HEK293T (cell line): ENCODE measurements around the gene CABYR.
A peak's percentile ranks its signal among the peaks of the same experiment; 100 is the strongest.

Source experiments
- CTCF ChIA-PET: fragments of 350-600 bp; formaldehyde crosslinking; extraction: SDS; loops from one replicate; lab custom pipeline; 2021; ENCODE audit warnings: antibody characterized with exemption, inconsistent platforms; lab: Yijun Ruan, JAX
- POLR2A ChIA-PET: fragments of 350-600 bp; formaldehyde crosslinking; extraction: SDS; loops from one replicate; lab custom pipeline; 2020; ENCODE audit warnings: antibody characterized with exemption, inconsistent platforms; lab: Yijun Ruan, JAX
- DNase-seq: peaks from one replicate; pipeline ENCODE4 v3.0.0; 2012; ENCODE audit warnings: mixed read lengths; ENCODE audit errors: extremely low spot score
- ARNT ChIP-seq: fragments of 450-650 bp; IDR thresholded peaks from 2 replicates; pipeline ENCODE4 v1.6.1; 2017; ENCODE audit warnings: mild to moderate bottlenecking
- BHLHE40 ChIP-seq: fragments of 450-650 bp; IDR thresholded peaks from 2 replicates; pipeline ENCODE4 v1.6.1; 2016; ENCODE audit warnings: mild to moderate bottlenecking, moderate library complexity, borderline replicate concordance
- CTBP1 ChIP-seq: fragments of 450-650 bp; IDR thresholded peaks from 2 replicates; pipeline ENCODE4 v1.6.1; 2016; ENCODE audit warnings: borderline replicate concordance
- ELF4 ChIP-seq: fragments of 450-650 bp; IDR thresholded peaks from 2 replicates; pipeline ENCODE4 v1.6.1; 2017; ENCODE audit warnings: antibody characterized with exemption
- FOXA1 ChIP-seq: fragments of 450-650 bp; IDR thresholded peaks from 2 replicates; pipeline ENCODE4 v1.6.1; 2016; ENCODE audit warnings: mild to moderate bottlenecking
- FOXK2 ChIP-seq: fragments of 450-650 bp; IDR thresholded peaks from 2 replicates; pipeline ENCODE4 v1.6.1; 2016; ENCODE audit warnings: mild to moderate bottlenecking
- FOXM1 ChIP-seq: fragments of 450-650 bp; IDR thresholded peaks from 2 replicates; pipeline ENCODE4 v1.6.1; 2017; ENCODE audit warnings: mild to moderate bottlenecking, borderline replicate concordance
- HDGF ChIP-seq: fragments of 450-650 bp; IDR thresholded peaks from 2 replicates; pipeline ENCODE4 v1.6.1; 2017; ENCODE audit warnings: antibody characterized with exemption, borderline replicate concordance
- L3MBTL2 ChIP-seq: fragments of 450-650 bp; conservative IDR thresholded peaks from 2 replicates; pipeline ENCODE4 v1.6.1; 2016; ENCODE audit warnings: mild to moderate bottlenecking
- LEF1 ChIP-seq: fragments of 450-650 bp; IDR thresholded peaks from 2 replicates; pipeline ENCODE4 v1.6.1; 2017; ENCODE audit warnings: mild to moderate bottlenecking, borderline replicate concordance
- NFRKB ChIP-seq: fragments of 450-650 bp; IDR thresholded peaks from 2 replicates; pipeline ENCODE4 v1.6.1; 2016; ENCODE audit warnings: mild to moderate bottlenecking, moderate library complexity
- PKNOX1 ChIP-seq: fragments of 450-650 bp; IDR thresholded peaks from 2 replicates; pipeline ENCODE4 v1.6.1; 2016
- SP1 ChIP-seq: fragments of 450-650 bp; IDR thresholded peaks from 2 replicates; pipeline ENCODE4 v1.6.1; 2017
- SUZ12 ChIP-seq: fragments of 450-650 bp; IDR thresholded peaks from 2 replicates; pipeline ENCODE4 v1.6.1; 2016; ENCODE audit warnings: mild to moderate bottlenecking
- TARDBP ChIP-seq: fragments of 450-650 bp; IDR thresholded peaks from 2 replicates; pipeline ENCODE4 v1.6.1; 2016
- ZNF384 ChIP-seq: fragments of 450-650 bp; IDR thresholded peaks from 2 replicates; pipeline ENCODE4 v1.6.1; 2016

Gene CABYR

GRCh38 chr18:24112874-24113615 is 25.8 kb upstream of the CABYR start:
- DNase-seq = no peak
- ChIA-PET POLR2A (no interaction called here), CTCF (interaction anchor here (0.6 to 1.5 kb wide), 2 partner anchors 194 to 195 kb away, joined by 3 to 4 read pairs; no protein-coding TSS in a partner anchor)
- TF ChIP-seq CTBP1 (no peak), ARNT (no peak), FOXK2 (no peak), NFRKB (no peak), L3MBTL2 (no peak), PKNOX1 (no peak), SUZ12 (no peak), SP1 (no peak), TARDBP (no peak), FOXM1 (no peak), FOXA1 (no peak), LEF1 (no peak), BHLHE40 (no peak), HDGF (no peak), ELF4 (no peak), ZNF384 (no peak)

GRCh38 chr18:24114924-24115549 is 23.8 kb upstream of the CABYR start:
- CTCF ChIA-PET = interaction anchor here (1.4 kb wide), 1 partner anchor 39 kb away, joined by 4 read pairs; no protein-coding TSS in a partner anchor
- no peak for DNase-seq
- TF ChIP-seq HDGF (no peak), FOXK2 (no peak), FOXA1 (no peak)
- POLR2A ChIA-PET = interaction anchor here (1.1 to 1.9 kb wide), 2 partner anchors 24 to 70 kb away, joined by 3 to 4 read pairs; partner anchors contain the start of gene CABYR

- POLR2A ChIA-PET = interaction anchor here (1.9 kb wide), 1 partner anchor 23 kb away, joined by 4 read pairs; the partner anchor contains the start of gene CABYR
- TF ChIP-seq CTBP1 (no peak), FOXM1 (no peak), BHLHE40 (no peak), FOXA1 (no peak), SUZ12 (no peak), ARNT (no peak), TARDBP (no peak), LEF1 (no peak), ZNF384 (no peak), HDGF (no peak), FOXK2 (no peak), L3MBTL2 (no peak), SP1 (no peak)
- DNase-seq = no peak
- CTCF ChIA-PET = interaction anchor here (1.4 kb wide), 1 partner anchor 39 kb away, joined by 4 read pairs; no protein-coding TSS in a partner anchor
These were observed 23.2 kb upstream of the CABYR start for GRCh38 chr18:24115628-24116027.

- peak; percentile 70 for DNase-seq
- ChIA-PET POLR2A (interaction anchor here (1.5 kb wide), 1 partner anchor 20 kb away, joined by 4 read pairs; the partner anchor contains the start of gene CABYR), CTCF (interaction anchor here (1.2 to 1.5 kb wide), 2 partner anchors 20 to 34 kb away, joined by 3 to 6 read pairs; partner anchors contain the start of gene CABYR)
- TF ChIP-seq TARDBP (no peak), FOXK2 (no peak), BHLHE40 (no peak), L3MBTL2 (0 out of 2 replicates have a peak, but pooled peaks have one; percentile 36), SP1 (no peak), CTBP1 (no peak), LEF1 (no peak), ELF4 (no peak), PKNOX1 (no peak), FOXA1 (no peak), NFRKB (no peak), FOXM1 (no peak), ZNF384 (0 out of 2 replicates have a peak, but pooled peaks have one; percentile 40), ARNT (no peak)
These were observed 19.9 kb upstream of the CABYR start for GRCh38 chr18:24118750-24119577.

- DNase-seq = no peak
- no peak for TF ChIP-seq SP1
- TF ChIP-seq TARDBP = no peak
- no peak for TF ChIP-seq ARNT
- TF ChIP-seq PKNOX1 = no peak
- TF ChIP-seq L3MBTL2 = no peak
- no peak for TF ChIP-seq CTBP1
- no peak for TF ChIP-seq FOXM1
- no peak for TF ChIP-seq BHLHE40
- TF ChIP-seq FOXK2 = no peak
- POLR2A ChIA-PET = interaction anchor here (1.5 kb wide), 1 partner anchor 18 kb away, joined by 4 read pairs; the partner anchor contains the start of gene CABYR
- CTCF ChIA-PET = interaction anchor here (1.5 kb wide), 1 partner anchor 19 kb away, joined by 6 read pairs; the partner anchor contains the start of gene CABYR
These were observed 18.2 kb upstream of the CABYR start for GRCh38 chr18:24120676-24121075.
